GM23338 (cell line): Measurements from ENCODE around the gene EID2. TPM values are rescaled to one million over a fixed set of nuclear protein-coding genes. Genes with fewer than 3 reads are reported as not detected.

ENCODE experiments used
- ATAC-seq: fragments of 200-7000 bp; cut with Tn5 transposase; 3 replicates; pipeline ENCODE4 v1.9.1; 2020
- DNase-seq: peaks from one replicate; pipeline ENCODE4 v3.0.0-alpha.2; 2015; ENCODE audit warnings: low spot score
- H2AFZ ChIP-seq: fragments of 200-600 bp; sonication (generic); 2 replicates; pipeline ENCODE4 v1.8.0; 2016; ENCODE audit warnings: antibody characterized with exemption, mild to moderate bottlenecking, moderate library complexity
- H3F3A ChIP-seq: fragments of 200-600 bp; sonication (generic); replicated peaks from 2 replicates; pipeline ENCODE4 v1.8.0; 2017; ENCODE audit warnings: antibody characterized with exemption, mixed run types, low read depth
- H3K27ac ChIP-seq: fragments of 200-600 bp; sonication (generic); 2 replicates; pipeline ENCODE4 v1.6.1; 2016; ENCODE audit warnings: low read depth
- H3K27me3 ChIP-seq: fragments of 200-600 bp; sonication (generic); 2 replicates; pipeline ENCODE4 v1.8.0; 2016; ENCODE audit warnings: mild to moderate bottlenecking, mixed run types, moderate library complexity; ENCODE audit not compliant: insufficient read depth
- H3K36me3 ChIP-seq: fragments of 200-600 bp; sonication (generic); 2 replicates; pipeline ENCODE4 v1.8.0; 2016; ENCODE audit warnings: mild to moderate bottlenecking; ENCODE audit not compliant: insufficient read depth
- H3K4me1 ChIP-seq: fragments of 200-600 bp; sonication (generic); 2 replicates; pipeline ENCODE4 v1.8.0; 2016; ENCODE audit warnings: mild to moderate bottlenecking, moderate library complexity; ENCODE audit not compliant: insufficient read depth
- H3K4me2 ChIP-seq: fragments of 200-600 bp; sonication (generic); 2 replicates; pipeline ENCODE4 v1.7.1; 2017; ENCODE audit warnings: mixed run types
- H3K4me3 ChIP-seq: fragments of 200-600 bp; sonication (generic); 2 replicates; pipeline ENCODE4 v1.6.1; 2016; ENCODE audit warnings: mixed run types
- H3K79me2 ChIP-seq: fragments of 200-600 bp; sonication (generic); replicated peaks from 2 replicates; pipeline ENCODE4 v1.8.0; 2017; ENCODE audit warnings: mild to moderate bottlenecking; ENCODE audit not compliant: insufficient read depth
- H3K9me2 ChIP-seq: fragments of 200-600 bp; sonication (generic); 2 replicates; pipeline ENCODE4 v1.8.0; 2017; ENCODE audit not compliant: insufficient read depth
- H4K20me1 ChIP-seq: fragments of 200-600 bp; sonication (generic); replicated peaks from 2 replicates; pipeline ENCODE4 v1.8.0; 2017; ENCODE audit warnings: mild to moderate bottlenecking; ENCODE audit not compliant: insufficient read depth
- H3K27ac Mint-ChIP-seq: 2 replicates; pipeline ENCODE4 v1.8.0; 2020; ENCODE audit warnings: inconsistent platforms, mild to moderate bottlenecking, moderate library complexity, mixed read lengths
- H3K27me3 Mint-ChIP-seq: 3 replicates; pipeline ENCODE4 v1.8.0; 2022; ENCODE audit warnings: low read depth, mild to moderate bottlenecking, moderate library complexity, mixed read lengths, inconsistent platforms; ENCODE audit not compliant: insufficient read depth, poor library complexity
- H3K36me3 Mint-ChIP-seq: 3 replicates; pipeline ENCODE4 v1.8.0; 2021; ENCODE audit warnings: low read depth, mild to moderate bottlenecking, inconsistent platforms, moderate library complexity, mixed read lengths
- H3K4me1 Mint-ChIP-seq: 3 replicates; pipeline ENCODE4 v1.8.0; 2020; ENCODE audit warnings: mild to moderate bottlenecking, inconsistent platforms, mixed read lengths
- H3K4me3 Mint-ChIP-seq: 3 replicates; pipeline ENCODE4 v1.8.0; 2021; ENCODE audit warnings: moderate library complexity, mild to moderate bottlenecking, inconsistent platforms, mixed read lengths
- H3K9me3 Mint-ChIP-seq: 3 replicates; pipeline ENCODE4 v1.8.0; 2020; ENCODE audit warnings: moderate library complexity, mild to moderate bottlenecking, inconsistent platforms, mixed read lengths
- CTCF ChIP-seq, 2 experiments: fragments of 200-600 bp in 1 of 2; sonication (generic) in 1 of 2; conservative IDR thresholded peaks; 2 replicates each; pipeline versions ENCODE4 v1.5.1 to v1.6.1; 2016 to 2017; ENCODE audit warnings: antibody characterized with exemption in 2 of 2, low read depth in 2 of 2, mild to moderate bottlenecking in 2 of 2, moderate library complexity in 1 of 2
- ETS1 ChIP-seq: IDR thresholded peaks from 2 replicates; pipeline ENCODE4 v1.6.1; 2016; ENCODE audit warnings: antibody characterized with exemption
- EZH2 ChIP-seq: fragments of 200-600 bp; sonication (generic); IDR thresholded peaks from one replicate; pipeline ENCODE4 v1.8.0; 2017; ENCODE audit warnings: antibody characterized with exemption, mild to moderate bottlenecking, low read depth; ENCODE audit not compliant: unreplicated experiment
- EZH2phosphoT487 ChIP-seq: fragments of 200-600 bp; sonication (generic); IDR thresholded peaks from one replicate; pipeline ENCODE4 v1.8.1; 2018; ENCODE audit warnings: antibody characterized with exemption; ENCODE audit not compliant: unreplicated experiment
- NANOG ChIP-seq: IDR thresholded peaks from 2 replicates; pipeline ENCODE4 v1.6.1; 2016; ENCODE audit warnings: antibody characterized with exemption, borderline replicate concordance
- POLR2AphosphoS5 ChIP-seq: IDR thresholded peaks from 2 replicates; pipeline ENCODE4 v1.6.1; 2016; ENCODE audit warnings: antibody characterized with exemption, low read depth
- REST ChIP-seq: IDR thresholded peaks from one replicate; pipeline ENCODE4 v1.6.1; 2018; ENCODE audit warnings: antibody characterized with exemption; ENCODE audit not compliant: unreplicated experiment
- STAT1 ChIP-seq: IDR thresholded peaks from one replicate; pipeline ENCODE4 v1.6.1; 2016; ENCODE audit warnings: antibody characterized with exemption; ENCODE audit not compliant: unreplicated experiment
- ZNF114 ChIP-seq: fragments of 250-450 bp; sonication (Bioruptor Pico); IDR thresholded peaks from 2 replicates; pipeline ENCODE4 v1.5.0; 2020; ENCODE audit warnings: mild to moderate bottlenecking, moderate library complexity
- ZNF331 ChIP-seq: fragments of 250-450 bp; sonication (Bioruptor Pico); IDR thresholded peaks from 2 replicates; pipeline ENCODE4 v1.5.0; 2020; ENCODE audit warnings: low read depth, mild to moderate bottlenecking, moderate library complexity
- polyA plus RNA-seq: library from polyadenylated mRNA; unstranded; fragments of >200 nt; fragmentation: Nextera tagmentation; extraction: Ambion mirVana; gene quantifications from 2 replicates; pipeline ENCODE4 v1.2.1, GENCODE V29; 2016
- total RNA-seq: library from RNA; depleted of rRNA; stranded (reverse); fragments of >200 nt; shearing (Covaris generic); gene quantifications from 2 replicates; pipeline ENCODE4 v1.2.3, GENCODE V29; 2014

EID2 gene
- total and polyA plus RNA-seq, 2 experiments from 2014 or later = 24.4 to 25.2 TPM

GRCh38 chr19:39525205-39525604 lies 14.8 kb downstream of the EID2 start:
- no peak for ATAC-seq
- no peaks in the 10 kb centered on the region; the same call in 2 of the 3 replicates for H3K9me3 Mint-ChIP-seq
- Histone ChIP-seq H2AFZ (no peak overlapping the region), H3K27ac (no peak overlapping the region), H4K20me1 (peaks cover 12% of the 10 kb centered on the region; the same call in 1 of the 2 replicates), H3K4me1 (no peaks in the 10 kb centered on the region), H3F3A (0 out of 2 replicates have a peak, but pooled peaks cover 3% of the 10 kb centered on the region), H3K36me3 (no peaks in the 10 kb centered on the region; the same call in 1 of the 2 replicates), H3K27me3 (no peaks in the 10 kb centered on the region), H3K79me2 (0 out of 2 replicates have a peak, but pooled peaks cover 6% of the 10 kb centered on the region), H3K4me2 (no peak overlapping the region), H3K9me2 (no peaks in the 10 kb centered on the region), H3K4me3 (no peak overlapping the region)
- peaks cover 6% of the 10 kb centered on the region for H3K27me3 Mint-ChIP-seq
- H3K36me3 Mint-ChIP-seq = peaks cover 21% of the 10 kb centered on the region
- H3K4me3 Mint-ChIP-seq = no peak overlapping the region
- no peak for DNase-seq
- no peak overlapping the region for H3K27ac Mint-ChIP-seq
- no peak for TF ChIP-seq ZNF331 (CRISPR knock-in tag)
- no peak for TF ChIP-seq ETS1
- TF ChIP-seq REST = no peak
- no peak for TF ChIP-seq EZH2
- no peak for TF ChIP-seq EZH2phosphoT487
- no peak for TF ChIP-seq CTCF (conservative IDR thresholded peaks at IDR 0.05; ENCODE audit: low read depth in 2 of 2)
- TF ChIP-seq ZNF114 (CRISPR knock-in tag) = no peak
- H3K4me1 Mint-ChIP-seq = no peaks in the 10 kb centered on the region

- 0 out of 2 replicates have a peak, but pooled peaks cover 3% of the 10 kb centered on the region for H3F3A ChIP-seq
- H3K27me3 ChIP-seq = no peaks in the 10 kb centered on the region
- no peak overlapping the region for H3K4me3 ChIP-seq
- H2AFZ ChIP-seq = no peak overlapping the region
- DNase-seq = no peak
- H3K27ac ChIP-seq = no peak overlapping the region
- no peak for ATAC-seq
- H3K36me3 Mint-ChIP-seq = peaks cover 23% of the 10 kb centered on the region
- no peak overlapping the region for H3K4me2 ChIP-seq
- TF ChIP-seq POLR2AphosphoS5 (no peak), STAT1 (no peak), NANOG (no peak), ETS1 (no peak), REST (no peak)
- no peaks in the 10 kb centered on the region for H3K9me2 ChIP-seq
- H3K4me1 ChIP-seq = no peaks in the 10 kb centered on the region
- H3K79me2 ChIP-seq = no peaks in the 10 kb centered on the region
- no peak overlapping the region for H3K4me3 Mint-ChIP-seq
- peaks cover 4% of the 10 kb centered on the region for H3K27me3 Mint-ChIP-seq
- H3K9me3 Mint-ChIP-seq = no peaks in the 10 kb centered on the region; the same call in 2 of the 3 replicates
- peaks cover 10% of the 10 kb centered on the region; the same call in 1 of the 2 replicates for H4K20me1 ChIP-seq
- H3K36me3 ChIP-seq = no peaks in the 10 kb centered on the region; the same call in 1 of the 2 replicates
- H3K4me1 Mint-ChIP-seq = no peaks in the 10 kb centered on the region
- no peak overlapping the region for H3K27ac Mint-ChIP-seq
These were observed 15.5 kb downstream of the EID2 start for GRCh38 chr19:39524495-39524894.
